ENCODE results near the gene ZBTB21.
"Not testable (repeated sequence)": the region's sequence is repeated elsewhere in the genome, so short reads cannot be mapped to it uniquely, and the experiment has no call there.

DNA sequence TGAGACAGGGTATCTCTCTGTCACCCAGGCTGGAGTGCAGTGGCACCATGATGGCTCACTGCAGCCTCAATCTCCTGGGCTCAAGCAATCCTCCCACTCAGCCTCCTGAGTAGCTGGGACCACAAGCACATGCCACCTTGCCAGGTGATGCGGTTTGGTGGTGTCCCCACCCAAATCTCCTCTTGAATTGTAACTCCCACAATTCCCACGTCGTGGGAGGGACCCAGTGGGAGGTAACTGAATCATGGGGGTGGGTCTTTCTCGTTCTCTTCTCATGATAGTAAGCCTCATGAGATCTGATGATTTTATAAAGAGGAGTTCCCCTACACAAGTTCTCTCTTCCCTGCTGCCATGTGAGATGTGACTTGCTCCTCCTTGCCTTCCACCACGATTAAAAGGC, 15.5 kb downstream of the ZBTB21 start:
- not testable (repeated sequence) for TF ChIP-seq MTA3 (IDR thresholded peaks at IDR 0.05; ENCODE audit: borderline replicate concordance); MAFK (IDR thresholded peaks at IDR 0.05; ENCODE audit: low read length); MIER1 (IDR thresholded peaks at IDR 0.05; ENCODE audit: low read depth); CHD2 (IDR thresholded peaks at IDR 0.05; ENCODE audit: low read depth, low read length); ZNF3 (CRISPR knock-in tag; IDR thresholded peaks at IDR 0.05); CEBPB (tag; IDR thresholded peaks at IDR 0.05); ZNF121 (CRISPR knock-in tag; conservative IDR thresholded peaks at IDR 0.05)
- TF ChIP-seq, protein P1, sequence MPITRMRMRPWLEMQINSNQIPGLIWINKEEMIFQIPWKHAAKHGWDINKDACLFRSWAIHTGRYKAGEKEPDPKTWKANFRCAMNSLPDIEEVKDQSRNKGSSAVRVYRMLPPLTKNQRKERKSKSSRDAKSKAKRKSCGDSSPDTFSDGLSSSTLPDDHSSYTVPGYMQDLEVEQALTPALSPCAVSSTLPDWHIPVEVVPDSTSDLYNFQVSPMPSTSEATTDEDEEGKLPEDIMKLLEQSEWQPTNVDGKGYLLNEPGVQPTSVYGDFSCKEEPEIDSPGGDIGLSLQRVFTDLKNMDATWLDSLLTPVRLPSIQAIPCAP (CRISPR knock-in tag; IDR thresholded peaks at IDR 0.05; ENCODE audit: borderline replicate concordance), result not testable (repeated sequence)
- TF ChIP-seq, protein P2, sequence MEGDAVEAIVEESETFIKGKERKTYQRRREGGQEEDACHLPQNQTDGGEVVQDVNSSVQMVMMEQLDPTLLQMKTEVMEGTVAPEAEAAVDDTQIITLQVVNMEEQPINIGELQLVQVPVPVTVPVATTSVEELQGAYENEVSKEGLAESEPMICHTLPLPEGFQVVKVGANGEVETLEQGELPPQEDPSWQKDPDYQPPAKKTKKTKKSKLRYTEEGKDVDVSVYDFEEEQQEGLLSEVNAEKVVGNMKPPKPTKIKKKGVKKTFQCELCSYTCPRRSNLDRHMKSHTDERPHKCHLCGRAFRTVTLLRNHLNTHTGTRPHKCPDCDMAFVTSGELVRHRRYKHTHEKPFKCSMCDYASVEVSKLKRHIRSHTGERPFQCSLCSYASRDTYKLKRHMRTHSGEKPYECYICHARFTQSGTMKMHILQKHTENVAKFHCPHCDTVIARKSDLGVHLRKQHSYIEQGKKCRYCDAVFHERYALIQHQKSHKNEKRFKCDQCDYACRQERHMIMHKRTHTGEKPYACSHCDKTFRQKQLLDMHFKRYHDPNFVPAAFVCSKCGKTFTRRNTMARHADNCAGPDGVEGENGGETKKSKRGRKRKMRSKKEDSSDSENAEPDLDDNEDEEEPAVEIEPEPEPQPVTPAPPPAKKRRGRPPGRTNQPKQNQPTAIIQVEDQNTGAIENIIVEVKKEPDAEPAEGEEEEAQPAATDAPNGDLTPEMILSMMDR (IDR thresholded peaks at IDR 0.05 in 2 of 3, conservative IDR thresholded peaks at IDR 0.05 in 1 of 3; ENCODE audit: insufficient read depth in 2 of 3, low read depth in 1 of 3, low read length in 3 of 3), result not testable (repeated sequence)

Measured in K562 (cell line).